ENCODE measurements around the gene PKD2.
A peak's percentile ranks its signal among the peaks of the same experiment; 100 is the strongest.

PKD2 gene

DNA sequence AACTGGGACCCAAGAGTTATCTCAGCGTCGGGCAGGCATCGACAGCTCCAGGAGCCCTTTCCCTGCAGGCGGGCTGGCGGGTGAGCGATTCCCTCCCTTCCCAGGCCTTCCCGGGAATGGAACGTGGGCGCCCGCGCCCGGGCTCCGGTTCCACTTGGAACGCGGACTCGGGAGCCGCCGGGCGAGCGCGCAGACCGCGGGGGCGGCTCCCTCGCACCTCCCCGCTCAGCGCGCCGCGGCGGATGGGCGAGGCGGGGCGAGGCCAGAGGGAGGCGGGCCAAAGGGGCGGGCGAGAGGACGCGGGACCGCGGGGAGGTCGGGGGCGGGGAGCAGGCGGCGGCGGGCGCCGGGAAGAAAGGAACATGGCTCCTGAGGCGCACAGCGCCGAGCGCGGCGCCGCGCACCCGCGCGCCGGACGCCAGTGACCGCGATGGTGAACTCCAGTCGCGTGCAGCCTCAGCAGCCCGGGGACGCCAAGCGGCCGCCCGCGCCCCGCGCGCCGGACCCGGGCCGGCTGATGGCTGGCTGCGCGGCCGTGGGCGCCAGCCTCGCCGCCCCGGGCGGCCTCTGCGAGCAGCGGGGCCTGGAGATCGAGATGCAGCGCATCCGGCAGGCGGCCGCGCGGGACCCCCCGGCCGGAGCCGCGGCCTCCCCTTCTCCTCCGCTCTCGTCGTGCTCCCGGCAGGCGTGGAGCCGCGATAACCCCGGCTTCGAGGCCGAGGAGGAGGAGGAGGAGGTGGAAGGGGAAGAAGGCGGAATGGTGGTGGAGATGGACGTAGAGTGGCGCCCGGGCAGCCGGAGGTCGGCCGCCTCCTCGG is at the start of gene PKD2:
Gene PKD2 (plus strand): TSS at position 332 of the 818 bp plus-strand sequence. CDS start 99 bp downstream, at position 431.
- H3K4me3 ChIP-seq (ENCODE audit: low read depth, low read length), result peak within 1 kb of the TSS; percentile 78
- TF ChIP-seq, protein P1, sequence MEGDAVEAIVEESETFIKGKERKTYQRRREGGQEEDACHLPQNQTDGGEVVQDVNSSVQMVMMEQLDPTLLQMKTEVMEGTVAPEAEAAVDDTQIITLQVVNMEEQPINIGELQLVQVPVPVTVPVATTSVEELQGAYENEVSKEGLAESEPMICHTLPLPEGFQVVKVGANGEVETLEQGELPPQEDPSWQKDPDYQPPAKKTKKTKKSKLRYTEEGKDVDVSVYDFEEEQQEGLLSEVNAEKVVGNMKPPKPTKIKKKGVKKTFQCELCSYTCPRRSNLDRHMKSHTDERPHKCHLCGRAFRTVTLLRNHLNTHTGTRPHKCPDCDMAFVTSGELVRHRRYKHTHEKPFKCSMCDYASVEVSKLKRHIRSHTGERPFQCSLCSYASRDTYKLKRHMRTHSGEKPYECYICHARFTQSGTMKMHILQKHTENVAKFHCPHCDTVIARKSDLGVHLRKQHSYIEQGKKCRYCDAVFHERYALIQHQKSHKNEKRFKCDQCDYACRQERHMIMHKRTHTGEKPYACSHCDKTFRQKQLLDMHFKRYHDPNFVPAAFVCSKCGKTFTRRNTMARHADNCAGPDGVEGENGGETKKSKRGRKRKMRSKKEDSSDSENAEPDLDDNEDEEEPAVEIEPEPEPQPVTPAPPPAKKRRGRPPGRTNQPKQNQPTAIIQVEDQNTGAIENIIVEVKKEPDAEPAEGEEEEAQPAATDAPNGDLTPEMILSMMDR (IDR thresholded peaks at IDR 0.05; ENCODE audit: low read depth, low read length), result no peak

DNA sequence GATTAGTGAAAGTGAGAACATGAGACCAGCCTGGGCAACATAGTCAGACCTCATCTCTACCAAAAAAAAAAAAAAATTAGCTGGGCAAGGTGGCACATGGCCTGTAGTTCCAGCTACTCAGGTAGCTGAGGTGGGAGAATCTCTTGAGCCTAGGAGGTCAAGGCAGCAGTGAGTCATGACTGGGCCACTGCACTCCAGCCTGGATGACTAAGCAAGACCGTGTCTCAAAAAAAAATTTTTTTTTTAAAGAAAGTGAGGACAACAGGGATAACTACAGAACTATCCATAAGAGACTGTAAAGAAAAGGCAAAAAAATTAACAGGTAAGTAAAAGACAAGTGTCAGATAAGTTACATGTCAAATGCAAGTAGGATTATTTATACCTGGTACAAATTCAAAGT is 45.4 kb upstream of the PKD2 start:
- TF ChIP-seq, protein P1 (IDR thresholded peaks at IDR 0.05; ENCODE audit: low read depth, low read length), result no peak
- no peak overlapping the region for H3K4me3 ChIP-seq (ENCODE audit: low read depth, low read length)

DNA sequence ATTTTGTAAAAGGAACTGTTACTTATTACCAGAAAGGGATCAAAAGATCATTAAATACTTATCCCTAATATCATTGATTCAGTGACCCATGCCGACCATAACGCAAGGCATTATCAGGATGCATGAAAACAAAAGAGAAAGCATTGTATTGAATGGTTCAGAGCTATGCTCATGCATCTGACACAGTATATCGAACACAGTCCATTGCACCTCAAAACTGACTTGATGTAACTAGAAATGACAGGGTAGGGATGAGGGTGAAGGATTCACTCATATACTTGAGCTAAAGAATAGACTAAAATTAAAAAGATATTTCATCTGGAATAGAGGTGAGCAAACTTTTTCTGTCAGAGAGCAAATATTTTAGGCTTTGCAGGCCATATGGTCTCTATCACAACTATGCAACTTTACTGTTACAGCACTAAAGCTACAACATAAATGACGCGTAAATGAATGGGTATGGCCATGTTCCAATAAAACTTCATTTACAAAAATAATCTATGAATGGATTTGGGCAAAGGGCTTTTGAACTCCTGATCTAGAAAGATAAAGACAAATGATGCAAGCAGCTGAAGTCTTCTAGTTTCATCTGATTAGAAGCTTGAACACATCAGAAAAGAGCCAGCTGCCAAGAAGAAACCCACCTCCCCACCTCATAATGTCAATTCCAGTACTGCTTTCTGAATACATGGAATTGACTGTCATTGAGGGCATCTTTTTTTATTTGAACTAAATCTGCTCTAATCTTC is 44.9 kb upstream of the PKD2 start:
- TF ChIP-seq, protein P1 (IDR thresholded peaks at IDR 0.05; ENCODE audit: low read depth, low read length), result no peak
- H3K4me3 ChIP-seq (ENCODE audit: low read depth, low read length), result no peak overlapping the region

DNA sequence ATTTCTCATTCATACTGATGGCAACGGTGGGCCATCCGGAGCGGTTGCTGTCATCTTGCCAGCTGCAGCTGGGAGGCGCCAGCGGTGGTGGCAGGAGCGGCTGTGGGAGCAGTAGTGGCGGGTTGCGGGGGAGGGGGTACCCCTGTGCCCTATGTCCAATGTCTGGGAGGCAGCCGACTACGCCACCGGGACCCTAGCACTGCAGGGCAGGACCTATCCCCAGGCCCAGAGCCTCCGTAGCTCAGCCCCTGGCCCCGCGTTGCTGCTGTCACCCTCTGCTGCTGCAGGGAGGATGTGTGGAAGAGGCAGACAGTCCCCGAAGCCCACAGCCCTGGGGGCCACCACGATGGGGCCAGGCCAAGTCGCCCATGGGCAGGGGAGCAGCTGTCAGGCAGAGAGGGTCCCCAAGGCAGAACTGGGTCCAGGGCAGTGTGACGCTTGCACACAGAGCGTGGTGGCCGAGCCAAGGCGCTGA is 41.9 kb upstream of the PKD2 start:
- TF ChIP-seq, protein P1 (IDR thresholded peaks at IDR 0.05; ENCODE audit: low read depth, low read length), result no peak
- no peak overlapping the region for H3K4me3 ChIP-seq (ENCODE audit: low read depth, low read length)

DNA sequence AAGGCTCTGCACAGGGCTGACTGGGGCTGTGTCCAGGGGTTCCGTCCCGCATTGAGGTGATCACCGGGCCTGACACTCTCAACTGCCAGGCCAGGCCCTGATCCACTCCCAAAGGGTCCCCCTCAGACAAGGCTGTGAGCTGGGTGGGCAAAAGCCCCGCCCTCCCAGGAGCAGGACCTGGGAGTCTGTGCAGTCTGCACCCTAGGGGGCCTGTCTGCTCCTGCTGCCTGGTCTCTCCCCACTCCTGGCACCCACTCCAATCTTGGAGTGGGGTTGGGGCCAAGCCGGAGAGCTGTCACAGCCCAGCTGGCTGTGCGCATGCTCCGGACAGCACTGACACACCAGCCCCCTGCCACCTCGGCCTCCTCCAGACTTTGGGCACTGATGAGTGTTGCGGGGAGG is 41.3 kb upstream of the PKD2 start:
- TF ChIP-seq, protein P1 (IDR thresholded peaks at IDR 0.05; ENCODE audit: low read depth, low read length), result no peak

DNA sequence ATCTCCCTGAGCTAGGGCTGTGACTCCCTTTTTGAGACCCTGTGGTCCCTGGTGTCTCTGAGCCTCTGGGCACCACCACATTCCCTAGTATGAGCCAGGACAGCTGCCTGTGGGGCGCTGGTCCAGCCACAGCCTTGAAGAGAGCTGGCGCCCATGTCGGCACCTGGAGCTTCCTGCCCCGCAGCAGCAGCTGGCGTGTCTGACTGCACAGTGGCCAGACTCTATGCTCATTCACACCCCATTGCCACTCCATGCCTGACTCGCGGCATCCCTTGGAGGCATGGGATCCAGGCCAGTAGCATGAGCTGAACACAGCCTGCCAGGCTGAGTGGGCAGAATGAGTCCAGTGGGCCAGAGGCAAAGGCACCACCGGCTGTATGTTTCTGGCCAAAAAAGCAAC is 40.2 kb upstream of the PKD2 start:
- H3K4me3 ChIP-seq (ENCODE audit: low read depth, low read length), result no peak overlapping the region
- TF ChIP-seq, protein P1 (IDR thresholded peaks at IDR 0.05; ENCODE audit: low read depth, low read length), result no peak

More for the DNA sequence above, 41.3 kb upstream of the PKD2 start:
- no peak overlapping the region for H3K4me3 ChIP-seq (ENCODE audit: low read depth, low read length)

DNA sequence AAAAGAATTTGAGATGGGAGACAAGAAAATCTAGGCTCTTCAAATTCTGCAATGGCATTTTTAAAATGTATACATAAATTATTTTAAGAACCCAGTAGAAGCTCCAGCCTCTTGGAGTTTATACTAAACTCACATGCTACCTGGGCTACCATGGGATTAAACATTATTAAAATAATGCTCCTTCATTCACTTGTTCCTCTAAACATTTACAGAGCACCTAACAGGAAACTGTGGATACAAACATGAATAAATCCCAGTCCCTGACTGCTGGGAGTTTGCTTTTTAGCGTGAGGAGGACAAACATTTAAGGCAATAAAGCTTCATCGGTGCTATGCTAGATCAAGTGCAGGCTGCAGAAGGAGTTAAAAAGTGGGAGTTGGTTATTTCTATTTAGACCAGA is 37.3 kb upstream of the PKD2 start:
- no peak overlapping the region for H3K4me3 ChIP-seq (ENCODE audit: low read depth, low read length)
- TF ChIP-seq, protein P1 (IDR thresholded peaks at IDR 0.05; ENCODE audit: low read depth, low read length), result no peak
